Neural cell (in vitro differentiated cells): ENCODE results near the gene TCL1B. TPM values are rescaled to one million over a fixed set of nuclear protein-coding genes. Genes with fewer than 3 reads are reported as not detected.

ENCODE experiments used
- H2AFZ ChIP-seq: fragments of 200-600, 300-800 bp; sonication (generic), shearing (Covaris generic); 2 replicates; pipeline ENCODE4 v1.6.0; 2014; ENCODE audit warnings: low read depth, mild to moderate bottlenecking, antibody characterized with exemption, low read length, moderate library complexity
- H3F3A ChIP-seq: fragments of 200-600 bp; shearing (Covaris generic); 2 replicates; pipeline ENCODE4 v1.6.1; 2016; ENCODE audit warnings: mild to moderate bottlenecking, moderate library complexity, mixed read lengths, antibody characterized with exemption, low read length; ENCODE audit not compliant: insufficient read depth, poor library complexity, severe bottlenecking
- H3K27ac ChIP-seq: fragments of 200-600, 300-800 bp; sonication (generic), shearing (Covaris generic); 2 replicates; pipeline ENCODE4 v1.5.1; 2014; ENCODE audit warnings: mild to moderate bottlenecking, low read length, moderate library complexity
- H3K27me3 ChIP-seq: fragments of 300-800, 200-600 bp; sonication (generic), shearing (Covaris generic); 2 replicates; pipeline ENCODE4 v1.6.0; 2014; ENCODE audit warnings: mild to moderate bottlenecking, low read depth, low read length, moderate library complexity; ENCODE audit not compliant: insufficient read depth
- H3K36me3 ChIP-seq: fragments of 300-800, 200-600 bp; sonication (generic), shearing (Covaris generic); 2 replicates; pipeline ENCODE4 v1.5.1; 2014; ENCODE audit warnings: mild to moderate bottlenecking, antibody characterized with exemption, low read length, moderate library complexity; ENCODE audit not compliant: insufficient read depth
- H3K4me2 ChIP-seq: fragments of 300-800, 200-600 bp; sonication (generic), shearing (Covaris generic); 2 replicates; pipeline ENCODE4 v1.6.0; 2014; ENCODE audit warnings: mild to moderate bottlenecking, low read length
- H3K4me3 ChIP-seq: fragments of 300-800, 200-600 bp; sonication (generic), shearing (Covaris generic); 2 replicates; pipeline ENCODE4 v1.5.1; 2014; ENCODE audit warnings: mild to moderate bottlenecking, low read length, moderate library complexity
- H3K79me2 ChIP-seq: fragments of 200-600 bp; shearing (Covaris generic); replicated peaks from 2 replicates; pipeline ENCODE4 v1.6.0; 2014; ENCODE audit warnings: mild to moderate bottlenecking, low read length, moderate library complexity; ENCODE audit not compliant: insufficient read depth
- H3K9ac ChIP-seq: fragments of 300-800, 200-600 bp; sonication (generic), shearing (Covaris generic); 2 replicates; pipeline ENCODE4 v1.6.1; 2016; ENCODE audit warnings: mild to moderate bottlenecking, low read length, mixed read lengths
- H3K9me2 ChIP-seq: fragments of 200-600 bp; shearing (Covaris generic); 2 replicates; pipeline ENCODE4 v1.6.1; 2016; ENCODE audit warnings: mild to moderate bottlenecking, low read length, mixed read lengths; ENCODE audit not compliant: insufficient read depth
- H3K9me3 ChIP-seq: fragments of 200-600, 300-800 bp; sonication (generic), shearing (Covaris generic); 2 replicates; pipeline ENCODE4 v1.6.1; 2016; ENCODE audit warnings: mild to moderate bottlenecking, mixed run types, low read length, moderate library complexity, mixed read lengths
- H4K20me1 ChIP-seq: fragments of 200-600 bp; shearing (Covaris generic); 2 replicates; pipeline ENCODE4 v1.6.1; 2016; ENCODE audit warnings: mild to moderate bottlenecking, mixed run types; ENCODE audit not compliant: insufficient read depth
- CTCF ChIP-seq: fragments of 450-650 bp; IDR thresholded peaks from 2 replicates; pipeline ENCODE4 v1.5.1; 2014; ENCODE audit warnings: antibody characterized with exemption, mild to moderate bottlenecking, moderate library complexity; ENCODE audit not compliant: poor library complexity, severe bottlenecking
- EP300 ChIP-seq: fragments of 450-650 bp; conservative IDR thresholded peaks from 2 replicates; pipeline ENCODE4 v1.6.1; 2014; ENCODE audit warnings: antibody characterized with exemption, mild to moderate bottlenecking, moderate library complexity; ENCODE audit not compliant: poor library complexity, severe bottlenecking
- EZH2 ChIP-seq: fragments of 200-600, 300-800 bp; shearing (Covaris generic), sonication (generic); IDR thresholded peaks from 2 replicates; pipeline ENCODE4 v1.6.1; 2014; ENCODE audit warnings: antibody characterized with exemption, low read length, borderline replicate concordance, mild to moderate bottlenecking; ENCODE audit not compliant: insufficient read depth, poor library complexity, severe bottlenecking
- MXI1 ChIP-seq: fragments of 450-650 bp; conservative IDR thresholded peaks from 2 replicates; pipeline ENCODE4 v1.6.1; 2014; ENCODE audit warnings: antibody characterized with exemption, mild to moderate bottlenecking; ENCODE audit not compliant: poor library complexity, severe bottlenecking
- POLR2AphosphoS5 ChIP-seq: IDR thresholded peaks from 2 replicates; pipeline ENCODE4 v1.6.1; 2012
- RAD21 ChIP-seq: fragments of 450-650 bp; conservative IDR thresholded peaks from 2 replicates; pipeline ENCODE4 v1.6.1; 2014; ENCODE audit warnings: antibody characterized with exemption, mild to moderate bottlenecking, moderate library complexity
- REST ChIP-seq: IDR thresholded peaks from 2 replicates; pipeline ENCODE4 v1.6.1; 2012; ENCODE audit warnings: borderline replicate concordance
- SMC3 ChIP-seq: fragments of 450-650 bp; conservative IDR thresholded peaks from 2 replicates; pipeline ENCODE4 v1.6.1; 2014; ENCODE audit warnings: antibody characterized with exemption, mild to moderate bottlenecking, moderate library complexity; ENCODE audit not compliant: poor library complexity
- TAF1 ChIP-seq: IDR thresholded peaks from 2 replicates; pipeline ENCODE4 v1.6.1; 2012; ENCODE audit warnings: low read depth
- polyA plus RNA-seq: library from polyadenylated mRNA; depleted of rRNA; stranded (reverse); fragments of >200 nt; gene quantifications from 2 replicates; pipeline ENCODE4 v1.2.3, GENCODE V29; 2014

TCL1B gene
- polyA plus RNA-seq, 1 donor from 2014 or later = not detected

- H3K4me3 ChIP-seq = no peak overlapping the region
- H3K9ac ChIP-seq = no peak overlapping the region
- no peaks in the 10 kb centered on the region for H3K79me2 ChIP-seq
- no peak overlapping the region for H3K4me2 ChIP-seq
- no peaks in the 10 kb centered on the region for H3K36me3 ChIP-seq
- H3F3A ChIP-seq = no peaks in the 10 kb centered on the region
- no peak overlapping the region for H3K27ac ChIP-seq
- no peak overlapping the region for H2AFZ ChIP-seq
- no peaks in the 10 kb centered on the region for H3K27me3 ChIP-seq
- no peaks in the 10 kb centered on the region for H4K20me1 ChIP-seq
- no peaks in the 10 kb centered on the region for H3K9me2 ChIP-seq
- H3K9me3 ChIP-seq = no peaks in the 10 kb centered on the region
- TF ChIP-seq MXI1 (no peak), POLR2AphosphoS5 (no peak), RAD21 (no peak), EP300 (no peak), CTCF (no peak), TAF1 (no peak), SMC3 (no peak), REST (no peak), EZH2 (no peak)
These were observed 11.6 kb upstream of the TCL1B start for GRCh38 chr14:95674613-95675012.

DNA sequence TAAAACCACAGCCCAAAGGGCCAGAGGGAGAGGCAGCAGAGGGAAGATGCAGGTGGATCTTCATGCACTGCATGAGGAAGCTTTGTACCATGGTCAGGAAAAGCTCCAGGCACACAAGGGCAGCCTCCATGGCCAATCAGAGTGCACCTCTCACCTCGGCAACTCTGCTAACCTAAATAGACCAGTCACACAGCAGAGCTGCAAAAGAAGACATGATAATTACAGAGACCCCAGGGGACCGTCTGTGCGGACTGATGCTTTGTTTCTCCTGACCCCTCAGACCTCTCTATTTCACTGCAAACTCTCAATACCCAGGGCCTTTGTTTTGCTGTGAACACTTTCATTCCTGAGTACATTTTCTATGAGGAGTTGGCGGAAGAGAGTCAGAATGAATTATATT is 10.7 kb upstream of the TCL1B start:
- H3K9ac ChIP-seq = no peak overlapping the region
- H3K9me2 ChIP-seq = no peaks in the 10 kb centered on the region
- H3K79me2 ChIP-seq = no peaks in the 10 kb centered on the region
- no peaks in the 10 kb centered on the region for H3K36me3 ChIP-seq
- H3F3A ChIP-seq = no peaks in the 10 kb centered on the region
- no peaks in the 10 kb centered on the region for H3K9me3 ChIP-seq
- H3K27me3 ChIP-seq = no peaks in the 10 kb centered on the region
- H4K20me1 ChIP-seq = no peaks in the 10 kb centered on the region
- TF ChIP-seq CTCF (no peak), MXI1 (no peak), REST (no peak), RAD21 (no peak), SMC3 (no peak), POLR2AphosphoS5 (no peak), EZH2 (no peak), EP300 (no peak), TAF1 (no peak)
- H3K4me2 ChIP-seq = no peak overlapping the region
- H3K27ac ChIP-seq = no peak overlapping the region
- no peak overlapping the region for H3K4me3 ChIP-seq
- no peak overlapping the region for H2AFZ ChIP-seq
